H9 (cell line): ENCODE measurements around the gene TTLL9. TPM values are rescaled to one million over a fixed set of nuclear protein-coding genes. Genes with fewer than 3 reads are reported as not detected.

Source experiments
- DNase-seq: peaks from one replicate; pipeline ENCODE4 v3.0.0-alpha.2; 2017
- H2AFZ ChIP-seq: one replicate; pipeline ENCODE4 v1.6.1; 2013; ENCODE audit warnings: mild to moderate bottlenecking, low read length, control low read depth, moderate library complexity
- H2AK5ac ChIP-seq: 2 replicates; pipeline ENCODE4 v1.6.1; 2013; ENCODE audit warnings: low read length, control low read depth, mixed read lengths; ENCODE audit not compliant: insufficient read length
- H2BK120ac ChIP-seq: one replicate; pipeline ENCODE4 v1.6.1; 2013; ENCODE audit warnings: low read depth, mild to moderate bottlenecking, low read length, control low read depth, inconsistent platforms; ENCODE audit not compliant: poor library complexity, severe bottlenecking
- H2BK12ac ChIP-seq: 2 replicates; pipeline ENCODE4 v1.6.1; 2013; ENCODE audit warnings: low read length, control low read depth, mixed read lengths, low read depth; ENCODE audit not compliant: insufficient read length
- H2BK15ac ChIP-seq: 2 replicates; pipeline ENCODE4 v1.6.1; 2013; ENCODE audit warnings: low read depth, low read length, control low read depth
- H2BK20ac ChIP-seq: one replicate; pipeline ENCODE4 v1.6.1; 2013; ENCODE audit warnings: low read depth, mild to moderate bottlenecking, low read length, control low read depth, inconsistent platforms; ENCODE audit not compliant: poor library complexity, severe bottlenecking
- H2BK5ac ChIP-seq: 2 replicates; pipeline ENCODE4 v1.6.1; 2013; ENCODE audit warnings: low read length, control low read depth, mixed read lengths; ENCODE audit not compliant: insufficient read length
- H3K14ac ChIP-seq: 2 replicates; pipeline ENCODE4 v1.6.1; 2013; ENCODE audit warnings: low read length, control low read depth; ENCODE audit not compliant: insufficient read depth
- H3K18ac ChIP-seq: 2 replicates; pipeline ENCODE4 v1.6.1; 2013; ENCODE audit warnings: low read depth, mild to moderate bottlenecking, mixed read lengths, low read length, control low read depth; ENCODE audit not compliant: insufficient read length
- H3K23ac ChIP-seq: 2 replicates; pipeline ENCODE4 v1.6.1; 2013; ENCODE audit warnings: low read length, control low read depth, mixed read lengths, low read depth; ENCODE audit not compliant: insufficient read length
- H3K23me2 ChIP-seq: 2 replicates; pipeline ENCODE4 v1.6.1; 2013; ENCODE audit warnings: low read depth, mild to moderate bottlenecking, mixed read lengths, low read length, control low read depth; ENCODE audit not compliant: insufficient read length, poor library complexity, severe bottlenecking
- H3K27ac ChIP-seq: 2 replicates; pipeline ENCODE4 v1.5.1; 2013; ENCODE audit warnings: low read length, control low read depth, mixed read lengths, low read depth; ENCODE audit not compliant: insufficient read length
- H3K27me3 ChIP-seq: 2 replicates; pipeline ENCODE4 v1.6.1; 2013; ENCODE audit warnings: low read length, control low read depth, inconsistent platforms; ENCODE audit not compliant: insufficient read depth
- H3K4ac ChIP-seq: 2 replicates; pipeline ENCODE4 v1.6.1; 2013; ENCODE audit warnings: low read depth, mild to moderate bottlenecking, control low read depth, inconsistent platforms, low read length, moderate library complexity
- H3K4me1 ChIP-seq: 2 replicates; pipeline ENCODE4 v1.6.1; 2013; ENCODE audit warnings: low read length, control low read depth, inconsistent platforms; ENCODE audit not compliant: insufficient read depth
- H3K4me2 ChIP-seq: 2 replicates; pipeline ENCODE4 v1.6.1; 2013; ENCODE audit warnings: low read length, control low read depth, mixed read lengths; ENCODE audit not compliant: insufficient read length, insufficient read depth
- H3K56ac ChIP-seq: 2 replicates; pipeline ENCODE4 v1.6.1; 2013; ENCODE audit warnings: low read depth, mild to moderate bottlenecking, mixed read lengths, low read length, control low read depth; ENCODE audit not compliant: insufficient read length
- H3K79me1 ChIP-seq: 2 replicates; pipeline ENCODE4 v1.6.1; 2013; ENCODE audit warnings: low read depth, mild to moderate bottlenecking, moderate library complexity, low read length, control low read depth, inconsistent platforms; ENCODE audit not compliant: insufficient read depth, poor library complexity, severe bottlenecking
- H3K79me2 ChIP-seq: 2 replicates; pipeline ENCODE4 v1.6.1; 2013; ENCODE audit warnings: low read length, control low read depth, inconsistent platforms; ENCODE audit not compliant: insufficient read depth
- H3K9ac ChIP-seq: 2 replicates; pipeline ENCODE4 v1.6.1; 2013; ENCODE audit warnings: low read length, control low read depth, mixed read lengths; ENCODE audit not compliant: insufficient read length; ENCODE audit errors: extremely low read depth
- H3K9me3 ChIP-seq: one replicate; pipeline ENCODE4 v1.6.1; 2013; ENCODE audit warnings: low read depth, low read length, inconsistent platforms; ENCODE audit not compliant: control insufficient read depth
- H3T11ph ChIP-seq: one replicate; pipeline ENCODE4 v1.6.1; 2013; ENCODE audit warnings: mild to moderate bottlenecking, low read length, control low read depth, inconsistent platforms
- H4K20me1 ChIP-seq: one replicate; pipeline ENCODE4 v1.6.1; 2013; ENCODE audit not compliant: control insufficient read depth, insufficient read length, insufficient read depth
- H4K5ac ChIP-seq: 2 replicates; pipeline ENCODE4 v1.6.1; 2013; ENCODE audit warnings: low read depth, mild to moderate bottlenecking, mixed read lengths, low read length, control low read depth; ENCODE audit not compliant: insufficient read length
- H4K8ac ChIP-seq: replicated peaks from 2 replicates; pipeline ENCODE4 v1.6.1; 2013; ENCODE audit warnings: low read length, control low read depth, mixed read lengths, low read depth; ENCODE audit not compliant: insufficient read length
- H4K91ac ChIP-seq: 2 replicates; pipeline ENCODE4 v1.6.1; 2013; ENCODE audit warnings: low read depth, mild to moderate bottlenecking, moderate library complexity, mixed read lengths, low read length, control low read depth; ENCODE audit not compliant: insufficient read length
- H3K27ac Mint-ChIP-seq, 3 experiments: 2 replicates in 2 of 3; 3 replicates in 1 of 3; pipeline ENCODE4 v1.8.0; 2020 to 2021; ENCODE audit warnings: mixed read lengths in 3 of 3, mild to moderate bottlenecking in 1 of 3, moderate library complexity in 1 of 3
- H3K27me3 Mint-ChIP-seq: 2 replicates; pipeline ENCODE4 v1.8.0; 2021; ENCODE audit warnings: low read depth, mild to moderate bottlenecking, moderate library complexity, mixed read lengths
- H3K36me3 Mint-ChIP-seq, 3 experiments: 2 replicates in 2 of 3; 3 replicates in 1 of 3; pipeline ENCODE4 v1.8.0; 2020 to 2021; ENCODE audit warnings: low read depth in 3 of 3, mixed read lengths in 3 of 3; ENCODE audit not compliant: insufficient read depth in 1 of 3
- H3K4me1 Mint-ChIP-seq, 2 experiments: 2 replicates each; pipeline ENCODE4 v1.8.0; 2020; ENCODE audit warnings: mixed read lengths in 2 of 2
- H3K4me3 Mint-ChIP-seq, 2 experiments: 2 replicates in 1 of 2; 3 replicates in 1 of 2; pipeline ENCODE4 v1.8.0; 2020 to 2021; ENCODE audit warnings: mild to moderate bottlenecking in 2 of 2, mixed read lengths in 2 of 2, moderate library complexity in 1 of 2
- H3K9me3 Mint-ChIP-seq, 2 experiments: 2 replicates in 1 of 2; 3 replicates in 1 of 2; pipeline ENCODE4 v1.8.0; 2020; ENCODE audit warnings: mild to moderate bottlenecking in 2 of 2, mixed read lengths in 2 of 2, moderate library complexity in 1 of 2
- WGBS: extraction: QIAGEN DNeasy Blood & Tissue Kit; methylation state at CpG from one replicate; pipeline ENCODE4 v1.1.7; 2013; ENCODE audit warnings: missing lambda C conversion rate, low lambda C conversion rate, mixed read lengths; ENCODE audit not compliant: insufficient read length; ENCODE audit errors: extremely low coverage; 5-methylcytosine and 5-hydroxymethylcytosine counted together
- total RNA-seq: library from RNA; stranded (reverse); gene quantifications from 2 replicates; pipeline ENCODE4 v1.2.1, GENCODE V29; 2021
- TF ChIP-seq, protein P1 (sequence below): fragments of 200-600 bp; sonication (generic); conservative IDR thresholded peaks from 3 replicates; pipeline ENCODE4 v1.8.0; 2021; ENCODE audit warnings: antibody characterized with exemption, mild to moderate bottlenecking

TTLL9 gene
- total RNA-seq, 1 experiment from 2014 or later = 0.20 TPM

- no peak overlapping the region for H3K4me3 Mint-ChIP-seq
- H3K27me3 Mint-ChIP-seq = peaks cover 6% of the 10 kb centered on the region
- Histone ChIP-seq H3K23me2 (no peaks in the 10 kb centered on the region), H3K79me2 (no peaks in the 10 kb centered on the region), H4K20me1 (no peaks in the 10 kb centered on the region), H3K4me1 (no peaks in the 10 kb centered on the region), H4K8ac (no peak overlapping the region), H3K18ac (no peak overlapping the region), H4K5ac (no peak overlapping the region), H2BK20ac (no peak overlapping the region), H4K91ac (no peak overlapping the region), H2BK12ac (no peak overlapping the region), H3T11ph (no peak overlapping the region), H3K9ac (no peak overlapping the region), H3K4me2 (no peak overlapping the region), H2BK120ac (no peak overlapping the region), H2BK5ac (no peak overlapping the region), H3K9me3 (no peaks in the 10 kb centered on the region), H3K79me1 (no peaks in the 10 kb centered on the region), H2AK5ac (no peak overlapping the region), H3K27me3 (no peaks in the 10 kb centered on the region), H2BK15ac (no peak overlapping the region), H3K27ac (no peak overlapping the region), H3K23ac (no peak overlapping the region), H2AFZ (no peak overlapping the region), H3K14ac (no peak overlapping the region), H3K56ac (no peak overlapping the region), H3K4ac (no peak overlapping the region)
- TF ChIP-seq, protein P1, sequence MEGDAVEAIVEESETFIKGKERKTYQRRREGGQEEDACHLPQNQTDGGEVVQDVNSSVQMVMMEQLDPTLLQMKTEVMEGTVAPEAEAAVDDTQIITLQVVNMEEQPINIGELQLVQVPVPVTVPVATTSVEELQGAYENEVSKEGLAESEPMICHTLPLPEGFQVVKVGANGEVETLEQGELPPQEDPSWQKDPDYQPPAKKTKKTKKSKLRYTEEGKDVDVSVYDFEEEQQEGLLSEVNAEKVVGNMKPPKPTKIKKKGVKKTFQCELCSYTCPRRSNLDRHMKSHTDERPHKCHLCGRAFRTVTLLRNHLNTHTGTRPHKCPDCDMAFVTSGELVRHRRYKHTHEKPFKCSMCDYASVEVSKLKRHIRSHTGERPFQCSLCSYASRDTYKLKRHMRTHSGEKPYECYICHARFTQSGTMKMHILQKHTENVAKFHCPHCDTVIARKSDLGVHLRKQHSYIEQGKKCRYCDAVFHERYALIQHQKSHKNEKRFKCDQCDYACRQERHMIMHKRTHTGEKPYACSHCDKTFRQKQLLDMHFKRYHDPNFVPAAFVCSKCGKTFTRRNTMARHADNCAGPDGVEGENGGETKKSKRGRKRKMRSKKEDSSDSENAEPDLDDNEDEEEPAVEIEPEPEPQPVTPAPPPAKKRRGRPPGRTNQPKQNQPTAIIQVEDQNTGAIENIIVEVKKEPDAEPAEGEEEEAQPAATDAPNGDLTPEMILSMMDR = no peak
- no peak overlapping the region for H3K27ac Mint-ChIP-seq
- no CpG with 5 or more reads among the region's 2 CpGs for WGBS
- H3K4me1 Mint-ChIP-seq = peaks cover 3 to 6% of the 10 kb centered on the region in 2 experiments
- no peaks in the 10 kb centered on the region; a peak in 1 of 5 replicates for H3K9me3 Mint-ChIP-seq
- no peaks in the 10 kb centered on the region for H3K36me3 Mint-ChIP-seq
- DNase-seq = no peak
These were observed 111.3 kb downstream of the TTLL9 start for GRCh38 chr20:31981784-31982183.
